Astrocyte (in vitro differentiated cells and primary cell): ENCODE measurements around the gene CDK5RAP2. TPM values are rescaled to one million over a fixed set of nuclear protein-coding genes. Genes with fewer than 3 reads are reported as not detected.

Source experiments
- DNase-seq: peaks from one replicate; pipeline ENCODE4 v3.0.0-alpha.2; 2010; ENCODE audit warnings: low read depth
- FAIRE-seq: peaks from 2 replicates; lab custom pipeline; 2011; peaks lifted over from hg19 to GRCh38; lab: Jason Lieb, UNC
- H2AFZ ChIP-seq: 2 replicates; pipeline ENCODE4 v1.6.0; 2012; ENCODE audit warnings: low read depth, low read length, inconsistent platforms
- H3K27ac ChIP-seq: 2 replicates; pipeline ENCODE4 v1.5.1; 2011; ENCODE audit warnings: low read depth, low read length, inconsistent platforms
- H3K27me3 ChIP-seq: 2 replicates; pipeline ENCODE4 v1.6.0; 2011; ENCODE audit warnings: low read length, inconsistent platforms; ENCODE audit not compliant: insufficient read depth
- H3K36me3 ChIP-seq: 2 replicates; pipeline ENCODE4 v1.5.1; 2011; ENCODE audit warnings: low read length, inconsistent platforms; ENCODE audit not compliant: insufficient read depth
- H3K4me1 ChIP-seq: 2 replicates; pipeline ENCODE4 v1.5.1; 2011; ENCODE audit warnings: low read length, inconsistent platforms; ENCODE audit not compliant: insufficient read depth
- H3K4me2 ChIP-seq: 2 replicates; pipeline ENCODE4 v1.6.0; 2012; ENCODE audit warnings: low read length, inconsistent platforms
- H3K4me3 ChIP-seq: 2 replicates; pipeline ENCODE4 v1.5.1; 2011; ENCODE audit warnings: low read depth, mild to moderate bottlenecking, low read length, inconsistent platforms; ENCODE audit not compliant: insufficient read depth
- H3K79me2 ChIP-seq: 2 replicates; pipeline ENCODE4 v1.6.0; 2012; ENCODE audit warnings: mild to moderate bottlenecking, low read length, inconsistent platforms; ENCODE audit not compliant: insufficient read depth
- H3K9ac ChIP-seq: 2 replicates; pipeline ENCODE4 v1.6.0; 2012; ENCODE audit warnings: mild to moderate bottlenecking, low read length, inconsistent platforms
- H3K9me3 ChIP-seq: 2 replicates; pipeline ENCODE4 v1.5.1; 2012; ENCODE audit warnings: low read depth, mild to moderate bottlenecking, low read length, inconsistent platforms; ENCODE audit not compliant: insufficient read depth
- H4K20me1 ChIP-seq: 2 replicates; pipeline ENCODE4 v1.6.0; 2012; ENCODE audit warnings: low read length, inconsistent platforms; ENCODE audit not compliant: insufficient read depth
- H3K27ac Mint-ChIP-seq: one replicate; pipeline ENCODE4 v1.8.0; 2021; ENCODE audit warnings: mild to moderate bottlenecking, mixed read lengths; ENCODE audit not compliant: unreplicated experiment
- H3K27me3 Mint-ChIP-seq: one replicate; pipeline ENCODE4 v1.8.0; 2021; ENCODE audit warnings: low read depth, mixed read lengths; ENCODE audit not compliant: unreplicated experiment
- H3K36me3 Mint-ChIP-seq: one replicate; pipeline ENCODE4 v1.8.0; 2021; ENCODE audit warnings: low read depth, mixed read lengths; ENCODE audit not compliant: unreplicated experiment
- H3K4me1 Mint-ChIP-seq: one replicate; pipeline ENCODE4 v1.8.0; 2021; ENCODE audit warnings: low read depth, mixed read lengths; ENCODE audit not compliant: unreplicated experiment
- H3K4me3 Mint-ChIP-seq: one replicate; pipeline ENCODE4 v1.8.0; 2021; ENCODE audit warnings: mild to moderate bottlenecking, moderate library complexity, mixed read lengths; ENCODE audit not compliant: unreplicated experiment
- H3K9me3 Mint-ChIP-seq: one replicate; pipeline ENCODE4 v1.8.0; 2021; ENCODE audit warnings: mild to moderate bottlenecking, mixed read lengths; ENCODE audit not compliant: unreplicated experiment
- CTCF ChIP-seq: IDR thresholded peaks from 2 replicates; pipeline ENCODE4 v1.5.1; 2011; ENCODE audit warnings: low read depth, mild to moderate bottlenecking, inconsistent platforms, low read length, moderate library complexity; ENCODE audit not compliant: insufficient read depth
- EZH2 ChIP-seq: IDR thresholded peaks from 2 replicates; pipeline ENCODE4 v1.6.1; 2012; ENCODE audit warnings: mild to moderate bottlenecking, low read length, inconsistent platforms; ENCODE audit not compliant: insufficient read depth
- total RNA-seq: library from RNA; stranded (reverse); gene quantifications from 2 replicates; pipeline ENCODE4 v1.2.1, GENCODE V29; 2021

The CDK5RAP2 gene
- total RNA-seq, 1 donor from 2014 or later = 36.3 TPM

- Mint-ChIP-seq H3K9me3 (no peaks in the 10 kb centered on the region), H3K27me3 (no peaks in the 10 kb centered on the region), H3K36me3 (peaks cover 6% of the 10 kb centered on the region), H3K4me1 (peaks cover 35% of the 10 kb centered on the region), H3K27ac (peak overlapping the region; percentile 88), H3K4me3 (peak overlapping the region; percentile 2)
- peaks cover 16% of the 10 kb centered on the region for H3K36me3 ChIP-seq
- no peak overlapping the region for H2AFZ ChIP-seq
- H3K4me1 ChIP-seq = peaks cover 24% of the 10 kb centered on the region
- H3K79me2 ChIP-seq = no peaks in the 10 kb centered on the region
- H4K20me1 ChIP-seq = no peaks in the 10 kb centered on the region
- no peaks in the 10 kb centered on the region for H3K9me3 ChIP-seq
- no peaks in the 10 kb centered on the region for H3K27me3 ChIP-seq
- no peak overlapping the region for H3K4me3 ChIP-seq
- H3K27ac ChIP-seq = peak overlapping the region; percentile 83
- DNase-seq = no peak
- peak overlapping the region; percentile 36 for H3K9ac ChIP-seq
- TF ChIP-seq CTCF = no peak
- no peak for TF ChIP-seq EZH2
- FAIRE-seq = no peak
- peak overlapping the region; percentile 70 for H3K4me2 ChIP-seq
These were observed 176.5 kb downstream of the CDK5RAP2 start for GRCh38 chr9:120403543-120403856.

GRCh38 chr9:120402741-120403542 is 177.0 kb downstream of the CDK5RAP2 start:
- Histone ChIP-seq H3K36me3 (peaks cover 16% of the 10 kb centered on the region), H3K27me3 (no peaks in the 10 kb centered on the region), H3K4me2 (peak overlapping the region; percentile 70), H4K20me1 (no peaks in the 10 kb centered on the region), H3K9me3 (no peaks in the 10 kb centered on the region), H3K27ac (peak overlapping the region; percentile 83), H3K4me1 (peaks cover 25% of the 10 kb centered on the region), H3K79me2 (no peaks in the 10 kb centered on the region), H2AFZ (no peak overlapping the region), H3K9ac (peak overlapping the region; percentile 26), H3K4me3 (no peak overlapping the region)
- DNase-seq (peak; percentile 100), FAIRE-seq (peak; percentile 93)
- Mint-ChIP-seq H3K4me3 (peak overlapping the region; percentile 2), H3K9me3 (no peaks in the 10 kb centered on the region), H3K27me3 (no peaks in the 10 kb centered on the region), H3K4me1 (peaks cover 36% of the 10 kb centered on the region), H3K27ac (peak overlapping the region; percentile 88), H3K36me3 (peaks cover 5% of the 10 kb centered on the region)
- TF ChIP-seq EZH2 = no peak
- TF ChIP-seq CTCF = no peak

- H3K36me3 ChIP-seq = peaks cover 16% of the 10 kb centered on the region
These were observed 180.0 kb downstream of the CDK5RAP2 start for GRCh38 chr9:120399940-120400339.

More at GRCh38 chr9:120399940-120400339, 180.0 kb downstream of the CDK5RAP2 start:
- H3K27ac ChIP-seq = no peak overlapping the region
- no peak for DNase-seq
- H3K9me3 ChIP-seq = no peaks in the 10 kb centered on the region
- H3K4me1 ChIP-seq = peaks cover 48% of the 10 kb centered on the region
- no peak for TF ChIP-seq CTCF
- TF ChIP-seq EZH2 = no peak
- no peak overlapping the region for H3K4me2 ChIP-seq
- no peaks in the 10 kb centered on the region for H4K20me1 ChIP-seq
- H3K4me3 ChIP-seq = no peak overlapping the region
- Mint-ChIP-seq H3K27ac (no peak overlapping the region), H3K4me3 (no peak overlapping the region), H3K9me3 (no peaks in the 10 kb centered on the region), H3K4me1 (peaks cover 52% of the 10 kb centered on the region), H3K27me3 (no peaks in the 10 kb centered on the region), H3K36me3 (peaks cover 10% of the 10 kb centered on the region)
- H2AFZ ChIP-seq = no peak overlapping the region
- no peaks in the 10 kb centered on the region for H3K27me3 ChIP-seq
- no peaks in the 10 kb centered on the region for H3K79me2 ChIP-seq
- no peak overlapping the region for H3K9ac ChIP-seq
- FAIRE-seq = no peak
